HepG2 (cell line): ENCODE data around the gene TBC1D21.

Source experiments
- CBX5 ChIP-seq: sonication (generic); formaldehyde crosslinking; IDR thresholded peaks from 2 replicates; pipeline ENCODE4 v1.4.0; 2020; ENCODE audit warnings: missing genetic modification reagents, borderline replicate concordance
- CEBPB ChIP-seq: IDR thresholded peaks from 2 replicates; pipeline ENCODE4 v1.6.1; 2011; ENCODE audit warnings: low read depth, low read length, improper control_type of control experiment, borderline replicate concordance
- NFRKB ChIP-seq: fragments of 450-650 bp; IDR thresholded peaks from 2 replicates; pipeline ENCODE4 v1.6.1; 2017
- PHF20 ChIP-seq: sonication (generic); formaldehyde crosslinking; IDR thresholded peaks from 2 replicates; pipeline ENCODE4 v1.5.0; 2020; ENCODE audit warnings: mild to moderate bottlenecking, missing genetic modification reagents
- POLR2A ChIP-seq, 2 experiments: IDR thresholded peaks; 2 replicates each; pipeline ENCODE4 v1.6.1; 2011; ENCODE audit warnings: low read depth in 2 of 2, low read length in 2 of 2, mild to moderate bottlenecking in 1 of 2, moderate library complexity in 1 of 2; ENCODE audit not compliant: insufficient read depth in 1 of 2
- RFX5 ChIP-seq: IDR thresholded peaks from 2 replicates; pipeline ENCODE4 v1.6.1; 2011; ENCODE audit warnings: low read depth, low read length, improper control_type of control experiment
- SUZ12 ChIP-seq: fragments of 150-350 bp; IDR thresholded peaks from 2 replicates; pipeline ENCODE4 v1.6.1; 2014; ENCODE audit warnings: low read depth, low read length
- TARDBP ChIP-seq: sonication (generic); formaldehyde crosslinking; IDR thresholded peaks from 2 replicates; pipeline ENCODE4 v1.8.0; 2022; ENCODE audit warnings: mild to moderate bottlenecking, missing genetic modification reagents
- TP53 ChIP-seq: sonication (generic); formaldehyde crosslinking; conservative IDR thresholded peaks from 2 replicates; pipeline ENCODE4 v1.4.0; 2020; ENCODE audit warnings: missing genetic modification reagents
- ZBTB21 ChIP-seq: sonication (generic); formaldehyde crosslinking; IDR thresholded peaks from 2 replicates; pipeline ENCODE4 v1.4.0; 2020; ENCODE audit warnings: missing genetic modification reagents
- ZBTB4 ChIP-seq: sonication (generic); formaldehyde crosslinking; IDR thresholded peaks from 2 replicates; pipeline ENCODE4 v1.4.0; 2020; ENCODE audit warnings: missing genetic modification reagents, mild to moderate bottlenecking, borderline replicate concordance
- ZC3H13 ChIP-seq: sonication (generic); formaldehyde crosslinking; IDR thresholded peaks from 2 replicates; pipeline ENCODE4 v1.8.1; 2023; ENCODE audit warnings: mild to moderate bottlenecking, missing genetic modification reagents, moderate library complexity
- ZZZ3 ChIP-seq: sonication (generic); formaldehyde crosslinking; IDR thresholded peaks from 2 replicates; pipeline ENCODE4 v1.4.0; 2020; ENCODE audit warnings: missing genetic modification reagents, mild to moderate bottlenecking, borderline replicate concordance
- TF ChIP-seq, protein P1 (sequence below): sonication (generic); formaldehyde crosslinking; IDR thresholded peaks from 2 replicates; pipeline ENCODE4 v1.5.0; 2020; ENCODE audit warnings: mild to moderate bottlenecking, missing genetic modification reagents, moderate library complexity

GRCh38 chr15:73923488-73924164 is 50.3 kb downstream of the TBC1D21 start:
- TF ChIP-seq TARDBP (CRISPR knock-in tag), result no peak
- no peak for TF ChIP-seq ZZZ3
- no peak for TF ChIP-seq RFX5
- no peak for TF ChIP-seq ZBTB4 (CRISPR knock-in tag)
- TF ChIP-seq ZC3H13, result no peak
- TF ChIP-seq CEBPB, result no peak
- no peak for TF ChIP-seq PHF20 (CRISPR knock-in tag)
- no peak for TF ChIP-seq POLR2A (IDR thresholded peaks at IDR 0.05; ENCODE audit: insufficient read depth in 1 of 2, low read depth in 2 of 2, low read length in 2 of 2)
- no peak for TF ChIP-seq TP53 (CRISPR knock-in tag)
- no peak for TF ChIP-seq ZBTB21 (CRISPR knock-in tag)
- no peak for TF ChIP-seq NFRKB
- TF ChIP-seq CBX5 (CRISPR knock-in tag), result no peak
- TF ChIP-seq, protein P1, sequence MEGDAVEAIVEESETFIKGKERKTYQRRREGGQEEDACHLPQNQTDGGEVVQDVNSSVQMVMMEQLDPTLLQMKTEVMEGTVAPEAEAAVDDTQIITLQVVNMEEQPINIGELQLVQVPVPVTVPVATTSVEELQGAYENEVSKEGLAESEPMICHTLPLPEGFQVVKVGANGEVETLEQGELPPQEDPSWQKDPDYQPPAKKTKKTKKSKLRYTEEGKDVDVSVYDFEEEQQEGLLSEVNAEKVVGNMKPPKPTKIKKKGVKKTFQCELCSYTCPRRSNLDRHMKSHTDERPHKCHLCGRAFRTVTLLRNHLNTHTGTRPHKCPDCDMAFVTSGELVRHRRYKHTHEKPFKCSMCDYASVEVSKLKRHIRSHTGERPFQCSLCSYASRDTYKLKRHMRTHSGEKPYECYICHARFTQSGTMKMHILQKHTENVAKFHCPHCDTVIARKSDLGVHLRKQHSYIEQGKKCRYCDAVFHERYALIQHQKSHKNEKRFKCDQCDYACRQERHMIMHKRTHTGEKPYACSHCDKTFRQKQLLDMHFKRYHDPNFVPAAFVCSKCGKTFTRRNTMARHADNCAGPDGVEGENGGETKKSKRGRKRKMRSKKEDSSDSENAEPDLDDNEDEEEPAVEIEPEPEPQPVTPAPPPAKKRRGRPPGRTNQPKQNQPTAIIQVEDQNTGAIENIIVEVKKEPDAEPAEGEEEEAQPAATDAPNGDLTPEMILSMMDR (CRISPR knock-in tag), result no peak
- no peak for TF ChIP-seq SUZ12
